Activated CD8-positive, alpha-beta memory T cell treated with anti-CD3 and anti-CD28 coated beads, Interleukin-2, amount 10 ng/mL, durations not matched to agents 7 days and 5 days (primary cell): ENCODE results near the gene ACP5. TPM values are rescaled to one million over a fixed set of nuclear protein-coding genes. Genes with fewer than 3 reads are reported as not detected.

ENCODE experiments used
- ATAC-seq: fragments of 150-1000 bp; cut with Tn5 transposase; one replicate; pipeline ENCODE4 v1.10.0; 2021; ENCODE audit warnings: moderate library complexity
- CTCF ChIA-PET: fragments of 350-600 bp; sonication (Branson Sonifier 250); formaldehyde crosslinking; loops from one replicate; lab custom pipeline; 2021; ENCODE audit warnings: antibody characterized with exemption; lab: Charles Lee
- DNase-seq: peaks from one replicate; pipeline ENCODE4 v3.0.0-alpha.2; 2020
- H3K27ac Mint-ChIP-seq: one replicate; pipeline ENCODE4 v1.8.0; 2021; ENCODE audit warnings: mild to moderate bottlenecking, mixed read lengths
- H3K27me3 Mint-ChIP-seq: one replicate; pipeline ENCODE4 v1.8.0; 2021; ENCODE audit warnings: mixed read lengths
- H3K36me3 Mint-ChIP-seq: one replicate; pipeline ENCODE4 v1.8.0; 2021; ENCODE audit warnings: mild to moderate bottlenecking, mixed read lengths
- H3K4me1 Mint-ChIP-seq: one replicate; pipeline ENCODE4 v1.8.0; 2021; ENCODE audit warnings: mixed read lengths
- H3K4me3 Mint-ChIP-seq: one replicate; pipeline ENCODE4 v1.8.0; 2021; ENCODE audit warnings: mild to moderate bottlenecking, moderate library complexity, mixed read lengths
- H3K9me3 Mint-ChIP-seq: one replicate; pipeline ENCODE4 v1.8.0; 2022; ENCODE audit warnings: low read depth, mixed read lengths
- total RNA-seq, 2 experiments: library from RNA; stranded (reverse); gene quantifications; one replicate each; pipeline ENCODE4 v1.2.3, GENCODE V29; 2021

ACP5 gene
- total RNA-seq, 2 experiments from 2014 or later = 34.1 to 58.8 TPM

- DNase-seq (peak; percentile 99), ATAC-seq (peak; percentile 100)
- Mint-ChIP-seq H3K27ac (peak within 1 kb of the TSS; percentile 87), H3K4me1 (peaks cover 12% of the 10 kb centered on the region), H3K4me3 (peak within 1 kb of the TSS; percentile 93), H3K9me3 (peaks cover under 1% of the 10 kb centered on the region), H3K27me3 (no peaks in the 10 kb centered on the region), H3K36me3 (peaks cover 16% of the 10 kb centered on the region)
- CTCF ChIA-PET = interaction anchor here (0.6 to 0.9 kb wide), 3 partner anchors 38 to 333 kb away, joined by 3 to 4 read pairs (median 3); partner anchors contain the start of genes ELOF1, ODAD3 and PRKCSH
Observed at GRCh38 chr19:11597202-11598102, 20.0 kb upstream of the ACP5 start, which contains the start of gene ZNF627. Gene ZNF627, plus strand, starts transcription at chr19:11597483. Its CDS starts 145 bp downstream, at chr19:11597628.

GRCh38 chr19:11596156-11596555, 18.7 kb upstream of the ACP5 start:
- H3K36me3 Mint-ChIP-seq = peaks cover 8% of the 10 kb centered on the region
- CTCF ChIA-PET = interaction anchor here (1.0 kb wide), 1 partner anchor 60 kb away, joined by 3 read pairs; no protein-coding TSS in a partner anchor
- peak overlapping the region; percentile 87 for H3K27ac Mint-ChIP-seq
- peaks cover 12% of the 10 kb centered on the region for H3K4me1 Mint-ChIP-seq
- DNase-seq (no peak), ATAC-seq (no peak)
- H3K9me3 Mint-ChIP-seq = no peaks in the 10 kb centered on the region
- H3K4me3 Mint-ChIP-seq = peak overlapping the region; percentile 11
- H3K27me3 Mint-ChIP-seq = no peaks in the 10 kb centered on the region

DNA sequence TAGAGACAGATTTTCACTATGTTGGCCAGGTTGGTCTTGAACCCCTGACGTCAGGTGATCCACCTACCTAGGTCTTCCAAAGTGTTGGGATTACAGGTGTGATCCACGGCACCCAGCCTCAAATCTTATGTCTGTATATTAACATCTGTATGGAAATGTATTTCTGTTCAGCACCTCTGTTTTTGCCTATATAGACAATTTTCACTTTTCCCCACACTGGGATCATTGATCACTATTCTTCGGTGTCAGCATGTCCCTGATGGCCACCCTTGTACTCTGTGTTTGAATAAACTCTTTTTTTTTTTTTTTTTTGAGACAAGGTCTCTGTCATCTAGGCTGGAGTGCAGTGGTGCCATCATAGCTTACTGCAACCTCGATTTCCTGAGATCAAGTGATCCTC, 16.6 kb upstream of the ACP5 start:
- no peak overlapping the region for H3K27ac Mint-ChIP-seq
- CTCF ChIA-PET = interaction anchor here (1.1 to 1.8 kb wide), 4 partner anchors 9 to 213 kb away, joined by 3 to 9 read pairs (median 3); no protein-coding TSS in a partner anchor
- DNase-seq = no peak
- H3K4me1 Mint-ChIP-seq = peaks cover 12% of the 10 kb centered on the region
- ATAC-seq = no peak
- H3K9me3 Mint-ChIP-seq = no peaks in the 10 kb centered on the region
- H3K4me3 Mint-ChIP-seq = no peak overlapping the region
- peaks cover 3% of the 10 kb centered on the region for H3K36me3 Mint-ChIP-seq
- H3K27me3 Mint-ChIP-seq = no peaks in the 10 kb centered on the region

GRCh38 chr19:11587975-11588631, 10.7 kb upstream of the ACP5 start:
- Mint-ChIP-seq H3K4me3 (no peak overlapping the region), H3K4me1 (peaks cover 23% of the 10 kb centered on the region), H3K36me3 (no peaks in the 10 kb centered on the region), H3K27ac (no peak overlapping the region), H3K27me3 (no peaks in the 10 kb centered on the region), H3K9me3 (no peaks in the 10 kb centered on the region)
- DNase-seq (no peak), ATAC-seq (no peak)
- CTCF ChIA-PET = interaction anchor here (0.8 to 21.9 kb wide), 12 partner anchors 10 to 207 kb away, joined by 3 to 233 read pairs (median 4); partner anchors contain the start of genes CNN1, ECSIT and ELOF1

GRCh38 chr19:11587302-11587974, 10.0 kb upstream of the ACP5 start:
- peak overlapping the region; percentile 49 for H3K27ac Mint-ChIP-seq
- peaks cover 23% of the 10 kb centered on the region for H3K4me1 Mint-ChIP-seq

DNA sequence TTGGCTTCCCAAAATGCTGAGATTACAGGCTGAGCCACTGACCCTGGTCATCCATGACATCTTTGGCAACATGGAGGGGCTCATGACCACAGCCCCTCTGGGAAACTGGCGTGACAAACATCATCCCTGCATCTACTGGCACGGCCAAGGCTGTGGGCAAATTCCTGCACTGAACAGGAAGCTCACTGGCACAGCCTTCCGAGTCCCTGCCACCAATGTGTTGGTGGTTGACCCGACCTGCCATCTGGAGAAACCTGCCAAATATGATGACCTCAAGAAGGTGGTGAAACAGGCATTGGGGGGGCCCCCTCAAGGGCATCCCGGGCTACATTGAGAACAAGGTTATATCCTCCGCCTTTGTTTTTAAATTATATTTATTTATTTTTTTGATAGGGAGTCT, 8.9 kb upstream of the ACP5 start:
- ATAC-seq = no peak
- H3K9me3 Mint-ChIP-seq = no peaks in the 10 kb centered on the region
- H3K4me1 Mint-ChIP-seq = peaks cover 31% of the 10 kb centered on the region

More at GRCh38 chr19:11587302-11587974, 10.0 kb upstream of the ACP5 start:
- Mint-ChIP-seq H3K36me3 (no peaks in the 10 kb centered on the region), H3K9me3 (no peaks in the 10 kb centered on the region), H3K27me3 (no peaks in the 10 kb centered on the region), H3K4me3 (no peak overlapping the region)
- peak; percentile 94 for ATAC-seq
- DNase-seq = peak; percentile 88
- CTCF ChIA-PET = interaction anchor here (0.8 to 21.9 kb wide), 10 partner anchors 9 to 206 kb away, joined by 3 to 233 read pairs (median 4); partner anchors contain the start of genes CNN1, ECSIT and ELOF1

GRCh38 chr19:11581740-11582139, 4.3 kb upstream of the ACP5 start:
- peak overlapping the region; percentile 71 for H3K4me3 Mint-ChIP-seq
- CTCF ChIA-PET = interaction anchor here (0.7 to 21.9 kb wide), 6 partner anchors 12 to 200 kb away, joined by 3 to 233 read pairs (median 7); partner anchors contain the start of gene ELOF1
- peak; percentile 74 for ATAC-seq
- H3K27ac Mint-ChIP-seq = peak overlapping the region; percentile 97
- H3K27me3 Mint-ChIP-seq = no peaks in the 10 kb centered on the region
- peaks cover 1% of the 10 kb centered on the region for H3K36me3 Mint-ChIP-seq
- peaks cover 43% of the 10 kb centered on the region for H3K4me1 Mint-ChIP-seq
- peak; percentile 75 for DNase-seq
- H3K9me3 Mint-ChIP-seq = no peaks in the 10 kb centered on the region

More for the DNA sequence above, 8.9 kb upstream of the ACP5 start:
- peaks cover 1% of the 10 kb centered on the region for H3K36me3 Mint-ChIP-seq
- no peak overlapping the region for H3K27ac Mint-ChIP-seq
- H3K4me3 Mint-ChIP-seq = no peak overlapping the region
- H3K27me3 Mint-ChIP-seq = no peaks in the 10 kb centered on the region
- CTCF ChIA-PET = interaction anchor here (0.6 to 21.9 kb wide), 5 partner anchors 11 to 104 kb away, joined by 3 to 233 read pairs (median 5); partner anchors contain the start of gene ELOF1
- no peak for DNase-seq

DNA sequence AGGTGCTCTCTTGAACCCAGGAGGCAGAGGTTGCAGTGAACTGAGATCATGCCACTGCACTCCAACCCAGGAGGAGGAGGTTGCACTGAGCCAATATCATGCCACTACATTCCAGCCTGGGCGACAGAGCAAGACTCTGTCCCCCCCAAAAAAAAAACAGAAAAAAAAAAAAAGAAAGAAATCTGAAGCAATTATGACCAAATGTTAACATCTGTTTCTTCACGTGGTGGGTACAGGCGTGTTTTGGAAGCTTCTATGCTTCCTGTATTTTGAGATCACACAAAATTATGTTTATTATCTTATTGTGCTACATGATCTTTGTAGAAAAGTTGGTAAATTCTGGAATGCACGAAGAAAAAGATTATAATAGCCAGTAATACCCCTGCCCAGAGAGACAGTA, 2.7 kb upstream of the ACP5 start:
- Mint-ChIP-seq H3K36me3 (peaks cover 1% of the 10 kb centered on the region), H3K27me3 (no peaks in the 10 kb centered on the region), H3K4me3 (peak overlapping the region; percentile 10), H3K9me3 (no peaks in the 10 kb centered on the region), H3K27ac (no peak overlapping the region), H3K4me1 (peaks cover 41% of the 10 kb centered on the region)
- CTCF ChIA-PET = interaction anchor here (0.8 to 21.9 kb wide), 4 partner anchors 11 to 199 kb away, joined by 3 to 233 read pairs (median 14); partner anchors contain the start of gene ELOF1
- DNase-seq (no peak), ATAC-seq (no peak)

GRCh38 chr19:11578258-11579142, 1.1 kb upstream of the ACP5 start:
- no peaks in the 10 kb centered on the region for H3K9me3 Mint-ChIP-seq
- H3K27me3 Mint-ChIP-seq = no peaks in the 10 kb centered on the region
- peaks cover 1% of the 10 kb centered on the region for H3K36me3 Mint-ChIP-seq
- H3K4me3 Mint-ChIP-seq = peak overlapping the region; percentile 72
- DNase-seq = peak; percentile 59
- CTCF ChIA-PET = interaction anchor here (1.0 to 21.9 kb wide), 5 partner anchors 9 to 18 kb away, joined by 3 to 233 read pairs (median 4); partner anchors contain the start of gene ELOF1
- H3K27ac Mint-ChIP-seq = peak overlapping the region; percentile 69
- peak; percentile 72 for ATAC-seq
- H3K4me1 Mint-ChIP-seq = peaks cover 44% of the 10 kb centered on the region

DNA sequence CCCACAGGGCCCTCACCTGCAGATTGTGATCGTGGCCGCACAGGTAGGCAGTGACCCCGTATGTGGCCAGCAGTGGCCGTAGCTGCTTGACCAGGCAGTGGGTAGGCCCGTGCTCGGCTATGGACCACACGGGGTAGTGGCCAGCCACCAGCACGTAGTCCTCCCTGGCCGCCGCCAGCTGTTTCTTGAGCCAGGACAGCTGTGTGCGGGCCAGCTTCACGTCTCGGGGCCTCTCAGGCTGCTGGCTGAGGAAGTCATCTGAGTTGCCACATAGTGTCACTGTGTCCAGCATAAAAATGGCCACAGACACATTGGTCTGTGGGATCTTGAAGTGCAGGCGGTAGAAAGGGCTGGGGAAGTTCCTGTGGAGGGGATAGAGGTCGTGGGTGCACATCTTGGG, 1.2 kb downstream of the ACP5 start:
- ATAC-seq = no peak
- Mint-ChIP-seq H3K9me3 (no peaks in the 10 kb centered on the region), H3K4me3 (no peak overlapping the region)

GRCh38 chr19:11574689-11575088, 2.8 kb downstream of the ACP5 start:
- no peak overlapping the region for H3K4me3 Mint-ChIP-seq
- ATAC-seq (peak; percentile 16), DNase-seq (peak; percentile 65)
- peak overlapping the region; percentile 24 for H3K27ac Mint-ChIP-seq
- peaks cover 26% of the 10 kb centered on the region for H3K4me1 Mint-ChIP-seq
- no peaks in the 10 kb centered on the region for H3K9me3 Mint-ChIP-seq
- H3K27me3 Mint-ChIP-seq = no peaks in the 10 kb centered on the region
- CTCF ChIA-PET = interaction anchor here (0.8 to 21.9 kb wide), 4 partner anchors 8 to 15 kb away, joined by 3 to 233 read pairs (median 4); partner anchors contain the start of gene ELOF1
- no peaks in the 10 kb centered on the region for H3K36me3 Mint-ChIP-seq

More for the DNA sequence above, 1.2 kb downstream of the ACP5 start:
- H3K4me1 Mint-ChIP-seq = peaks cover 32% of the 10 kb centered on the region
- H3K36me3 Mint-ChIP-seq = no peaks in the 10 kb centered on the region
- H3K27me3 Mint-ChIP-seq = no peaks in the 10 kb centered on the region
- CTCF ChIA-PET = interaction anchor here (0.5 to 21.9 kb wide), 6 partner anchors 10 to 490 kb away, joined by 3 to 233 read pairs (median 4); partner anchors contain the start of gene ELOF1
- DNase-seq = no peak
- H3K27ac Mint-ChIP-seq = no peak overlapping the region
